Parathyroid adenoma (tissue), 2 donors: ENCODE results near the gene RASAL1.

ENCODE experiments used
- H2AFZ ChIP-seq: fragments of 300-600 bp; sonication (generic); one replicate; pipeline ENCODE4 v1.7.0; 2017; ENCODE audit warnings: antibody characterized with exemption, mild to moderate bottlenecking
- H3K27ac ChIP-seq: fragments of 300-600 bp; sonication (generic); one replicate; pipeline ENCODE4 v1.7.0; 2017
- H3K27me3 ChIP-seq: fragments of 300-600 bp; sonication (generic); one replicate; pipeline ENCODE4 v1.7.0; 2017; ENCODE audit warnings: low read length; ENCODE audit not compliant: control insufficient read depth, insufficient read depth
- H3K36me3 ChIP-seq: fragments of 300-600 bp; sonication (generic); one replicate; pipeline ENCODE4 v1.7.0; 2017; ENCODE audit warnings: low read length; ENCODE audit not compliant: control insufficient read depth, insufficient read depth
- H3K4me1 ChIP-seq: fragments of 300-600 bp; sonication (generic); one replicate; pipeline ENCODE4 v1.7.0; 2017; ENCODE audit warnings: control low read depth
- H3K4me2 ChIP-seq: fragments of 300-600 bp; sonication (generic); one replicate; pipeline ENCODE4 v1.7.0; 2017; ENCODE audit warnings: low read length
- H3K4me3 ChIP-seq: fragments of 300-600 bp; sonication (generic); one replicate; pipeline ENCODE4 v1.7.0; 2017; ENCODE audit warnings: low read depth, low read length
- H3K79me2 ChIP-seq: fragments of 300-600 bp; sonication (generic); one replicate; pipeline ENCODE4 v1.7.0; 2017; ENCODE audit warnings: control low read depth
- H3K9ac ChIP-seq: fragments of 300-600 bp; sonication (generic); one replicate; pipeline ENCODE4 v1.7.0; 2017; ENCODE audit warnings: mild to moderate bottlenecking
- H3K9me3 ChIP-seq: fragments of 300-600 bp; sonication (generic); one replicate; pipeline ENCODE4 v1.7.0; 2017; ENCODE audit warnings: low read length; ENCODE audit not compliant: control insufficient read depth
- CTCF ChIP-seq: fragments of 300-600 bp; sonication (generic); IDR thresholded peaks from one replicate; pipeline ENCODE4 v1.7.0; 2017; ENCODE audit warnings: antibody characterized with exemption, mild to moderate bottlenecking
- donor health status: primary hyperparathyroidism.

Gene RASAL1

GRCh38 chr12:113169697-113170096, 34.1 kb upstream of the RASAL1 start:
- no peak overlapping the region for H3K9ac ChIP-seq
- no peak overlapping the region for H3K4me3 ChIP-seq
- no peak overlapping the region for H3K4me2 ChIP-seq
- no peaks in the 10 kb centered on the region for H3K36me3 ChIP-seq
- H3K27me3 ChIP-seq = no peaks in the 10 kb centered on the region
- peaks cover 3% of the 10 kb centered on the region for H3K79me2 ChIP-seq
- TF ChIP-seq CTCF = no peak
- H3K9me3 ChIP-seq = no peaks in the 10 kb centered on the region
- no peak overlapping the region for H2AFZ ChIP-seq
- H3K4me1 ChIP-seq = peaks cover 20% of the 10 kb centered on the region
- H3K27ac ChIP-seq = no peak overlapping the region

GRCh38 chr12:113167868-113168267, 32.3 kb upstream of the RASAL1 start:
- TF ChIP-seq CTCF = no peak
- Histone ChIP-seq H3K79me2 (peaks cover 3% of the 10 kb centered on the region), H3K27ac (peak overlapping the region; percentile 75), H3K27me3 (no peaks in the 10 kb centered on the region), H3K4me3 (no peak overlapping the region), H2AFZ (peak overlapping the region; percentile 61), H3K9ac (no peak overlapping the region), H3K36me3 (no peaks in the 10 kb centered on the region), H3K4me1 (peaks cover 20% of the 10 kb centered on the region), H3K9me3 (no peaks in the 10 kb centered on the region), H3K4me2 (no peak overlapping the region)

GRCh38 chr12:113165521-113166450, 30.2 kb upstream of the RASAL1 start:
- no peaks in the 10 kb centered on the region for H3K79me2 ChIP-seq
- TF ChIP-seq CTCF = no peak
- no peak overlapping the region for H3K27ac ChIP-seq
- no peak overlapping the region for H3K4me2 ChIP-seq
- no peak overlapping the region for H3K9ac ChIP-seq
- no peaks in the 10 kb centered on the region for H3K36me3 ChIP-seq
- peaks cover 14% of the 10 kb centered on the region for H3K4me1 ChIP-seq
- H3K4me3 ChIP-seq = no peak overlapping the region
- no peak overlapping the region for H2AFZ ChIP-seq
- no peaks in the 10 kb centered on the region for H3K9me3 ChIP-seq
- H3K27me3 ChIP-seq = no peaks in the 10 kb centered on the region

DNA sequence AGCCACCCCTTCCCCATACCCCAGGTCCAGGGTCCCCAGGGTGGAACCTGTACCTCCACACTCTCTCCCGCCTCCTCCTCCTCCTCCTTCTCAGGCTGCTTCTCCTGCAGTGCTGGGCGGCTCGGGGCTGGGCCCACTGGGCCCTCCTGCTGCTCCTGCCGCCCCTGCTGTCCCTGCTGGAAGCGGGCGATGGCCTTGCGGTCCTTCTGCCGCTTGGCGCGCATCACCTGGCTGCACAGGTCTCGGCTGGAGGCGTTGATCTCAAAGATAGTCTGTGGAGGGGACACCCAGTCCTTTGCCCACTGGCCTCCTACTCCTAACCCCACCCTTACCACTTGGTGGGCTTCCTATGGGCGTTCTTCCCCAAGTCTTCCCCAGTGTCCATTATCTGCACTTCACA, 28.5 kb upstream of the RASAL1 start:
- no peaks in the 10 kb centered on the region for H3K27me3 ChIP-seq
- H2AFZ ChIP-seq = no peak overlapping the region
- H3K4me3 ChIP-seq = no peak overlapping the region
- no peaks in the 10 kb centered on the region for H3K79me2 ChIP-seq
- no peak for TF ChIP-seq CTCF
- no peaks in the 10 kb centered on the region for H3K36me3 ChIP-seq
- H3K9ac ChIP-seq = no peak overlapping the region
- H3K4me2 ChIP-seq = no peak overlapping the region
- no peak overlapping the region for H3K27ac ChIP-seq
- no peaks in the 10 kb centered on the region for H3K9me3 ChIP-seq
- H3K4me1 ChIP-seq = peaks cover 14% of the 10 kb centered on the region

- Histone ChIP-seq H3K4me1 (peaks cover 7% of the 10 kb centered on the region), H3K27ac (no peak overlapping the region), H3K9ac (no peak overlapping the region), H3K9me3 (no peaks in the 10 kb centered on the region), H2AFZ (no peak overlapping the region), H3K79me2 (no peaks in the 10 kb centered on the region), H3K36me3 (no peaks in the 10 kb centered on the region), H3K27me3 (no peaks in the 10 kb centered on the region), H3K4me3 (no peak overlapping the region), H3K4me2 (no peak overlapping the region)
- no peak for TF ChIP-seq CTCF
Observed at GRCh38 chr12:113163030-113163360, 27.4 kb upstream of the RASAL1 start.
